HCT116 (cell line): ENCODE measurements around the gene CHRNB2.

Experiments used
- CTCF ChIP-seq, 3 experiments: fragments of 200-600 bp in 1 of 3; sonication (generic) in 1 of 3; IDR thresholded peaks in 2 of 3; conservative IDR thresholded peaks in 1 of 3; 2 replicates each; pipeline ENCODE4 v1.5.1; 2012 to 2017; ENCODE audit warnings: low read depth in 2 of 3, low read length in 2 of 3, antibody characterized with exemption in 1 of 3, borderline replicate concordance in 1 of 3, control low read depth in 1 of 3, mild to moderate bottlenecking in 1 of 3, mixed read lengths in 1 of 3, mixed run types in 1 of 3, moderate library complexity in 1 of 3; ENCODE audit not compliant: insufficient read depth in 1 of 3
- EGR1 ChIP-seq: IDR thresholded peaks from 2 replicates; pipeline ENCODE4 v1.6.1; 2012; ENCODE audit warnings: low read depth
- ELF1 ChIP-seq: IDR thresholded peaks from 2 replicates; pipeline ENCODE4 v1.6.1; 2012; ENCODE audit warnings: low read depth, borderline replicate concordance
- EZH2phosphoT487 ChIP-seq: fragments of 200-600 bp; IDR thresholded peaks from 2 replicates; pipeline ENCODE4 v1.6.1; 2018; ENCODE audit warnings: antibody characterized with exemption, borderline replicate concordance
- JUND ChIP-seq: IDR thresholded peaks from 2 replicates; pipeline ENCODE4 v1.6.1; 2012
- POLR2A ChIP-seq: IDR thresholded peaks from 2 replicates; pipeline ENCODE4 v1.7.0; 2011; ENCODE audit warnings: borderline replicate concordance; ENCODE audit not compliant: insufficient read depth, insufficient read length; ENCODE audit errors: extremely low read depth
- REST ChIP-seq: IDR thresholded peaks from 2 replicates; pipeline ENCODE4 v1.6.1; 2012; ENCODE audit warnings: low read depth
- SIN3A ChIP-seq: IDR thresholded peaks from 2 replicates; pipeline ENCODE4 v1.6.1; 2012; ENCODE audit warnings: low read depth
- SP1 ChIP-seq: IDR thresholded peaks from 2 replicates; pipeline ENCODE4 v1.6.1; 2012; ENCODE audit warnings: low read depth
- SRF ChIP-seq: IDR thresholded peaks from 2 replicates; pipeline ENCODE4 v1.6.1; 2012; ENCODE audit warnings: low read depth
- TCF7L2 ChIP-seq: IDR thresholded peaks from 2 replicates; pipeline ENCODE4 v1.7.0; 2011; ENCODE audit warnings: borderline replicate concordance, inconsistent platforms; ENCODE audit not compliant: insufficient read depth, insufficient read length; ENCODE audit errors: extremely low read depth
- ZBTB33 ChIP-seq: IDR thresholded peaks from 2 replicates; pipeline ENCODE4 v1.6.1; 2011; ENCODE audit warnings: mild to moderate bottlenecking, low read length, moderate library complexity; ENCODE audit not compliant: insufficient replicate concordance; ENCODE audit errors: extremely low read depth
- ZNF274 ChIP-seq: fragments of 200-500 bp; sonication (Bioruptor generic); IDR thresholded peaks from 2 replicates; pipeline ENCODE4 v1.6.1; 2014; ENCODE audit warnings: mild to moderate bottlenecking, low read depth, low read length, inconsistent platforms
- TF ChIP-seq, protein P1 (sequence below): IDR thresholded peaks from 2 replicates; pipeline ENCODE4 v1.6.1; 2012

DNA sequence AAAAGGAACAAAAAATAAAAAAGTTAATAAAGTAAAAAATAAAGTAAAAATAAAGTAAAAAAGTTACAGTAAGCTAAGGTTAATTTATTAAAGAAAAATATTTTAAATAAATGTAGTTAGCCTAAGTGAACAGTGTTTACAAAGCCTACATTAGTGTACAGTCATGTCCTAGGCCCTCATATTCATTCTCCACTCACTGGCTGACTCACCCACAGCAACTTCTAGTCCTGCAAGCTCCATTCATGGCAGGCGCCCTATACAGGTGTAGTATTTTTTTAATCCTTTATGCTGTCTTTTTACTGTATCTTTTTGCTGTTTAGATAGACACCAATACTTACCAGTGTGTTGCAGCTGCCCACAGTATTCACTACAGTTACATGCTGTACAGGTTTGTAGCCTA lies 28.0 kb downstream of the CHRNB2 start:
- TF ChIP-seq JUND (no peak), CTCF (IDR thresholded peaks at IDR 0.05 in 2 of 3, conservative IDR thresholded peaks at IDR 0.05 in 1 of 3; ENCODE audit: borderline replicate concordance in 1 of 3, insufficient read depth in 1 of 3, low read depth in 2 of 3, low read length in 2 of 3) (no peak), SP1 (no peak), POLR2A (no peak), SIN3A (no peak), ZBTB33 (no peak), REST (no peak), ZNF274 (no peak), TCF7L2 (no peak), EZH2phosphoT487 (no peak), ELF1 (no peak), SRF (no peak), EGR1 (no peak)
- TF ChIP-seq, protein P1, sequence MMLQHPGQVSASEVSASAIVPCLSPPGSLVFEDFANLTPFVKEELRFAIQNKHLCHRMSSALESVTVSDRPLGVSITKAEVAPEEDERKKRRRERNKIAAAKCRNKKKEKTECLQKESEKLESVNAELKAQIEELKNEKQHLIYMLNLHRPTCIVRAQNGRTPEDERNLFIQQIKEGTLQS = no peak
